Measurements from ENCODE around the gene PIAS2. TPM values are rescaled to one million over a fixed set of nuclear protein-coding genes. Genes with fewer than 3 reads are reported as not detected.
"Not testable (repeated sequence)": the region's sequence is repeated elsewhere in the genome, so short reads cannot be mapped to it uniquely, and the experiment has no call there.

The PIAS2 gene
- total RNA-seq, 1 donor from 2014 or later, result 27.1 TPM

- H3K4me3 Mint-ChIP-seq (ENCODE audit: low read depth), result no peak overlapping the region
- DNase-seq (ENCODE audit: low spot score), result no peak
- H3K27me3 Mint-ChIP-seq (ENCODE audit: low read depth), result no peaks in the 10 kb centered on the region
- H3K4me1 Mint-ChIP-seq (ENCODE audit: low read depth), result peaks cover 3% of the 10 kb centered on the region
- no peaks in the 10 kb centered on the region for H3K36me3 Mint-ChIP-seq (ENCODE audit: low read depth)
- no peaks in the 10 kb centered on the region for H3K9me3 Mint-ChIP-seq
- intact Hi-C loops (cut with micrococcal nuclease), result no loop called here
- H3K27ac Mint-ChIP-seq, result peak overlapping the region; percentile 16
Measured at GRCh38 chr18:46849007-46849406, 68.3 kb downstream of the PIAS2 start.

DNA sequence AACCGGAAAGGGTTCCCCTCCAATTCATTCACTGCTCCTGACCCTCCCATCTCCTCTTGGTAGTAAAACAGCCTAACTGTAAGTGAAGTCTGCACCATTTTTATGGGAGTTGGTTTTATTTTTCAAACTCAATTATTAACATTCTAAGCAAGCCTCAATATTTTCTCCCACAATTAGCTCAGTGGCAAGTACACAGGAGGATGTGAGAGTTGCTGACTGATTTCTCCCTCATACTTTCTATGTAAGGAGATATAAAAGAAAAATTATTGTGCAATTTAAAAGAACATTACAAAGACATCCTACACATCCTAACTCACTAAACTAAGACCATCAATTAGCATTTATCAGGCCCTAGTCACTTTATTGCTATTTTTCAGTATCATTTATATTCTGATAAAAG, 73.9 kb downstream of the PIAS2 start:
- intact Hi-C loops (cut with micrococcal nuclease), result no loop called here
- no peak for DNase-seq (ENCODE audit: low spot score)
- Mint-ChIP-seq H3K9me3 (no peaks in the 10 kb centered on the region), H3K27me3 (ENCODE audit: low read depth) (no peaks in the 10 kb centered on the region), H3K4me3 (ENCODE audit: low read depth) (no peak overlapping the region), H3K36me3 (ENCODE audit: low read depth) (peaks cover 19% of the 10 kb centered on the region), H3K27ac (no peak overlapping the region), H3K4me1 (ENCODE audit: low read depth) (peaks cover 11% of the 10 kb centered on the region)

- H3K27ac Mint-ChIP-seq, result no peak overlapping the region
- no peaks in the 10 kb centered on the region for H3K27me3 Mint-ChIP-seq (ENCODE audit: low read depth)
- no peak overlapping the region for H3K4me3 Mint-ChIP-seq (ENCODE audit: low read depth)
- peaks cover 19% of the 10 kb centered on the region for H3K36me3 Mint-ChIP-seq (ENCODE audit: low read depth)
- no peak for DNase-seq (ENCODE audit: low spot score)
- H3K9me3 Mint-ChIP-seq, result no peaks in the 10 kb centered on the region
- H3K4me1 Mint-ChIP-seq (ENCODE audit: low read depth), result peaks cover 11% of the 10 kb centered on the region
- intact Hi-C loops (cut with micrococcal nuclease), result no loop called here
Measured at GRCh38 chr18:46842583-46842982, 74.7 kb downstream of the PIAS2 start.

DNA sequence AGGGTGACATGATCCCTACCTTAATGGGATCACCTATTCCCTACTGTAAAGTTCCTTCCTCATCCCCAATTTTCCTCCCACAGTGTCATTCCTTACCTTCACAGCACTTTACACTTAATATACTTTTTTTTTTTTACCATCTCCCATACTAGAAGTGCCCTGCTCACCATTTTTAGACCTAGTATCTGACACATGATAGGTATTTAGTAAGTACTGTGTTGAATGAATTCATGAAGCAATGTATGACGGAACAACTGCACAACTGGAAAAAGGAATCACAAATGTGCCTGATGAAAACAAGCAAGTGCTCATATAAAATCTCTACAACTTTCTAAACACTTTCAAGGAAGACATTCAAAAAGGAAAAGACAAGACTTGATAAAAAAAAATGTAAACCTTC, 83.4 kb downstream of the PIAS2 start:
- no peak for DNase-seq (ENCODE audit: low spot score)
- Mint-ChIP-seq H3K4me1 (ENCODE audit: low read depth) (peaks cover 5% of the 10 kb centered on the region), H3K9me3 (no peaks in the 10 kb centered on the region), H3K36me3 (ENCODE audit: low read depth) (peaks cover 25% of the 10 kb centered on the region), H3K27me3 (ENCODE audit: low read depth) (no peaks in the 10 kb centered on the region), H3K4me3 (ENCODE audit: low read depth) (no peak overlapping the region), H3K27ac (no peak overlapping the region)
- intact Hi-C loops (cut with micrococcal nuclease), result no loop called here

DNA sequence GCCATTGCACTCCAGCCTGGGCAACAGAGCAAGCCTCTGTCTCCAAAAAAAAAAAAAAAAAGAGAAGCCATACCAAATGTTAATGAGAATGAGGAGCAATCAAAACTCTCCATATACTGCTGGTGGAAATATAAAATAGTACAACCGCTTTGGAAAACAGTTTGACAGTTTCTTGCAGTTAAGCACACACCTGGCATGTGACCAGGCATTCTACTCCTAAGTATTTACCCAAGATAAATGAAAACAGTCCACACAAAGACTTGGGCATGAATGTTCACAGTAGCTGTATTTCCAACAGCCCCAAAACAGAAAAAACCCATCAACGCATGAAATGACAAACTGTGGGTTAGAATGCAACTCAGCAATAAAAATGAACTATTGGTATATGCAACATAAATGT, 84.5 kb downstream of the PIAS2 start:
- H3K27ac Mint-ChIP-seq, result no peak overlapping the region
- H3K27me3 Mint-ChIP-seq (ENCODE audit: low read depth), result no peaks in the 10 kb centered on the region
- intact Hi-C loops (cut with micrococcal nuclease), result no loop called here
- H3K36me3 Mint-ChIP-seq (ENCODE audit: low read depth), result peaks cover 30% of the 10 kb centered on the region
- peaks cover 7% of the 10 kb centered on the region for H3K4me1 Mint-ChIP-seq (ENCODE audit: low read depth)
- no peak for DNase-seq (ENCODE audit: low spot score)
- no peaks in the 10 kb centered on the region for H3K9me3 Mint-ChIP-seq
- H3K4me3 Mint-ChIP-seq (ENCODE audit: low read depth), result no peak overlapping the region

DNA sequence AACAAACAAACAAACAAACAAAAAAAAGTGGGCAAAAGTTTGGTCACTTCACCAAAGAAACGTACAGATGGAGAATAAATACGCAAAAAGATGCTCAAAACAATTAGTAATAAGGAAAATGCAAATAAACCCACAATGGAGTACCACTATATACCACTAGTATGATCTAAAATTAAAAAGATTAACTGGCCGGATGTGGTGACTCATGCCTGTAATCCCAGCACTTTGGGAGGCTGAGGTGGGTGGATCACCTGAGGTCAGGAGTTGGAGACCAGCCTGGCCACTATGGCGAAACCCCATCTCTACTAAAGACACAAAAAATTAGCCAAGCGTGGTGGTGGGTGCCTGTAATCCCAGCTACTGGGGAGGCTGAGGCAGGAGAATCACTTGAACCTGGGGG, 84.9 kb downstream of the PIAS2 start:
- H3K27me3 Mint-ChIP-seq (ENCODE audit: low read depth); intact Hi-C loops (cut with micrococcal nuclease); H3K9me3 Mint-ChIP-seq; H3K4me3 Mint-ChIP-seq (ENCODE audit: low read depth); H3K27ac Mint-ChIP-seq; DNase-seq (ENCODE audit: low spot score); H3K4me1 Mint-ChIP-seq (ENCODE audit: low read depth): not testable (repeated sequence)
- peaks cover 34% of the 10 kb centered on the region for H3K36me3 Mint-ChIP-seq (ENCODE audit: low read depth)

GRCh38 chr18:46831434-46831833, 85.9 kb downstream of the PIAS2 start:
- intact Hi-C loops (cut with micrococcal nuclease), result no loop called here
- Mint-ChIP-seq H3K9me3 (no peaks in the 10 kb centered on the region), H3K36me3 (ENCODE audit: low read depth) (peaks cover 41% of the 10 kb centered on the region), H3K27ac (no peak overlapping the region), H3K4me3 (ENCODE audit: low read depth) (no peak overlapping the region), H3K27me3 (ENCODE audit: low read depth) (no peaks in the 10 kb centered on the region), H3K4me1 (ENCODE audit: low read depth) (peaks cover 7% of the 10 kb centered on the region)
- DNase-seq (ENCODE audit: low spot score), result no peak

- Mint-ChIP-seq H3K4me1 (ENCODE audit: low read depth) (peaks cover 7% of the 10 kb centered on the region), H3K4me3 (ENCODE audit: low read depth) (no peak overlapping the region), H3K36me3 (ENCODE audit: low read depth) (peaks cover 46% of the 10 kb centered on the region), H3K27ac (no peak overlapping the region), H3K27me3 (ENCODE audit: low read depth) (no peaks in the 10 kb centered on the region), H3K9me3 (no peaks in the 10 kb centered on the region)
- intact Hi-C loops (cut with micrococcal nuclease), result no loop called here
- DNase-seq (ENCODE audit: low spot score), result no peak
Measured at GRCh38 chr18:46830633-46831032, 86.7 kb downstream of the PIAS2 start.

DNA sequence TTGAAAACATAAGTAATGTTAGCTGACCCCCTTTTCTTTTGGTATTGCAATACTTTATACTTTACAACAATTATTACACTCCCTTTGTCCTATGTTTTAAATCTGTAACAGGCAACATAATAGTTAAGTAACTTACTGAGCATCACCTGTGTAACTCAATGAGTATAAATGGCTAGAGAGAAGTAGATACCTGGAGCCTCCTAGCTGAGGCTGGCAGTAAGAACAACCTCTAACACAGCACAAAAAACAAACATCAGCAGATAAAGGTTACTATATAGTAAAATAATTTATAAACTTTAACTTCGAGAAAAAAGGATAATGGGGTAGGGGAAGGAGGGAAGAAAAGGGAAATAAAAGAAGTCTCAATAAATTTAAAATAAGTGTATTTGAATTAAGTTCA, 87.4 kb downstream of the PIAS2 start:
- Mint-ChIP-seq H3K9me3 (no peaks in the 10 kb centered on the region), H3K27me3 (ENCODE audit: low read depth) (no peaks in the 10 kb centered on the region), H3K4me1 (ENCODE audit: low read depth) (peaks cover 7% of the 10 kb centered on the region), H3K36me3 (ENCODE audit: low read depth) (peaks cover 51% of the 10 kb centered on the region), H3K27ac (no peak overlapping the region), H3K4me3 (ENCODE audit: low read depth) (no peak overlapping the region)
- no peak for DNase-seq (ENCODE audit: low spot score)
- intact Hi-C loops (cut with micrococcal nuclease), result no loop called here

GRCh38 chr18:46829531-46829930, 87.8 kb downstream of the PIAS2 start:
- Mint-ChIP-seq H3K36me3 (ENCODE audit: low read depth) (peaks cover 47% of the 10 kb centered on the region), H3K27ac (no peak overlapping the region), H3K27me3 (ENCODE audit: low read depth) (no peaks in the 10 kb centered on the region), H3K9me3 (no peaks in the 10 kb centered on the region), H3K4me1 (ENCODE audit: low read depth) (peaks cover 7% of the 10 kb centered on the region), H3K4me3 (ENCODE audit: low read depth) (no peak overlapping the region)
- DNase-seq (ENCODE audit: low spot score), result no peak
- intact Hi-C loops (cut with micrococcal nuclease), result no loop called here

DNA sequence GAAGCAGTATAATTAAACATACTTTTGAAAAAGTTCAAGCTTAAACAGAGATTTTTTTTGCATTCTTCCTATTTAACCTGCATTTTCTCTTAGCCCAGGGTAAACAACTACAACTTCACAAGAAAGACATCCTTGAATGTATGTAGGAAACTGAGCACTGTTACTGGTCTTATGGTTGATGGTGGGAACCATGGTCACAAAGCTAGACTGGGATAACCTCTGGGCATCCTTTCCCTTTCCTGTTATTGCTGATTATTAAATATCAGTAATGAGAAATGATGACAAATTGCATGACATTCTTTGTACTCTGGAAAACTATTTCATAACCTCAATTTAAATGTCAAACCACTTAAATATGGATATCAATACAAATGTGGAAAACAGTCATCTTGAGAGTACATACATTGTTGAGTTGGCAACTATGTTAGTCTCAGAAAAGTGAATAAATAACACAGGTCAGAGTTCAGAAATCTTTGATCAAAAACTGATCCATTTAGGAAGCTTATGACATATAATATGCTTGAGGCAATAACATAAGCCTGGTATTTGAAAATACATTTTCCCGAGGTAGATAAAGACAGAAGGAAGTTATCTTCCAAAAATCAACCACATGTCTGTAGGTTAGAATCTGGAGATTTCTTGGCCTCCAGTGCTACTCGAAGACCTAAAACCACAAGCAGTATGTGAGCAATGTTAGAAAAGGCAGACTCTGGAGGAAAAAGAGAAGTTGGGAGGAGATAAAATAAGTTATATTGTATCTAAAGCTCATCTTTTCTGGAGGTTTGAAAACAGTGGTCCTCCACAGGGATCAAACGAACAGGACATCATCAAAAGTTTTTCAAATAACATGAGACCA, 95.2 kb downstream of the PIAS2 start:
- H3K4me3 Mint-ChIP-seq (ENCODE audit: low read depth), result no peak overlapping the region
- H3K27me3 Mint-ChIP-seq (ENCODE audit: low read depth), result no peaks in the 10 kb centered on the region
- DNase-seq (ENCODE audit: low spot score), result no peak
- peaks cover 31% of the 10 kb centered on the region for H3K36me3 Mint-ChIP-seq (ENCODE audit: low read depth)
- H3K4me1 Mint-ChIP-seq (ENCODE audit: low read depth), result peaks cover 15% of the 10 kb centered on the region
- no peaks in the 10 kb centered on the region for H3K9me3 Mint-ChIP-seq
- intact Hi-C loops (cut with micrococcal nuclease), result loop anchor here (5.0 kb wide), 1 partner anchor 95 kb away; the partner anchor contains the start of genes KATNAL2 and PIAS2
- H3K27ac Mint-ChIP-seq, result peak overlapping the region; percentile 78

GRCh38 chr18:46820863-46821262, 96.4 kb downstream of the PIAS2 start:
- H3K27ac Mint-ChIP-seq, result no peak overlapping the region
- no peak for DNase-seq (ENCODE audit: low spot score)
- H3K9me3 Mint-ChIP-seq, result no peaks in the 10 kb centered on the region
- no peak overlapping the region for H3K4me3 Mint-ChIP-seq (ENCODE audit: low read depth)
- H3K4me1 Mint-ChIP-seq (ENCODE audit: low read depth), result peaks cover 15% of the 10 kb centered on the region
- intact Hi-C loops (cut with micrococcal nuclease), result loop anchor here (5.0 kb wide), 1 partner anchor 96 kb away; the partner anchor contains the start of genes KATNAL2 and PIAS2
- H3K27me3 Mint-ChIP-seq (ENCODE audit: low read depth), result no peaks in the 10 kb centered on the region
- H3K36me3 Mint-ChIP-seq (ENCODE audit: low read depth), result peaks cover 23% of the 10 kb centered on the region

DNA sequence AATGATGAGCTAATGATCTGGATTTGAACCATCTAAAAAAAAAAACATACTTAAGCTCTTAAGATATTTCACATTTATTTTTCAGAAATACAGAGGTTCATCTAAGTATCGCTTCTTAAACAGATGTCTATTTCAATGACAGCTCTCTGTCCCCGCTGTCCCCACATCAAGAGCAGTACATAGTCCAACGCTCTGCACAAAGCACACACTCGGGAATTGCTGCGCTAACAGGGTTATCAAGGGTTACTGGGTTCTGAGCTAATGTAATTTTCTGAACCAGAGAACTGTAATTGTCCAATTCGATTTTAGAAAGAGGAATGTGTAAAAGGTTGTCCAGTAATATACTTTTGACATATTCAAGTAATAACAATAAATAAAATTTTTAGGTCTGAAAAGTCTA, 101.6 kb downstream of the PIAS2 start:
- no peak for DNase-seq (ENCODE audit: low spot score)
- H3K27ac Mint-ChIP-seq, result no peak overlapping the region
- H3K4me1 Mint-ChIP-seq (ENCODE audit: low read depth), result no peaks in the 10 kb centered on the region
- no peaks in the 10 kb centered on the region for H3K27me3 Mint-ChIP-seq (ENCODE audit: low read depth)
- H3K4me3 Mint-ChIP-seq (ENCODE audit: low read depth), result no peak overlapping the region
- H3K36me3 Mint-ChIP-seq (ENCODE audit: low read depth), result peaks cover 8% of the 10 kb centered on the region
- H3K9me3 Mint-ChIP-seq, result no peaks in the 10 kb centered on the region
- intact Hi-C loops (cut with micrococcal nuclease), result no loop called here

All from activated T-helper 2 cell treated with anti-CD3 and anti-CD28 coated beads, Interferon-gamma antibody, Interleukin-2, Interleukin-4, amounts not matched to agents 10 μg/mL and 5 μg/mL and 100 μg/mL, durations not matched to agents 14 hours and 24 hours and 36 hours (primary cell).